GM21360 (cell line): ENCODE measurements around the gene C2.
"Not testable (repeated sequence)": the region's sequence is repeated elsewhere in the genome, so short reads cannot be mapped to it uniquely, and the experiment has no call there.

Experiments used
- ATAC-seq: cut with Tn5 transposase; IDR thresholded peaks from one replicate; pipeline ENCODE4 v1.9.1; 2021; ENCODE audit warnings: mild to moderate bottlenecking, moderate library complexity; ENCODE audit not compliant: unreplicated experiment

The C2 gene

DNA sequence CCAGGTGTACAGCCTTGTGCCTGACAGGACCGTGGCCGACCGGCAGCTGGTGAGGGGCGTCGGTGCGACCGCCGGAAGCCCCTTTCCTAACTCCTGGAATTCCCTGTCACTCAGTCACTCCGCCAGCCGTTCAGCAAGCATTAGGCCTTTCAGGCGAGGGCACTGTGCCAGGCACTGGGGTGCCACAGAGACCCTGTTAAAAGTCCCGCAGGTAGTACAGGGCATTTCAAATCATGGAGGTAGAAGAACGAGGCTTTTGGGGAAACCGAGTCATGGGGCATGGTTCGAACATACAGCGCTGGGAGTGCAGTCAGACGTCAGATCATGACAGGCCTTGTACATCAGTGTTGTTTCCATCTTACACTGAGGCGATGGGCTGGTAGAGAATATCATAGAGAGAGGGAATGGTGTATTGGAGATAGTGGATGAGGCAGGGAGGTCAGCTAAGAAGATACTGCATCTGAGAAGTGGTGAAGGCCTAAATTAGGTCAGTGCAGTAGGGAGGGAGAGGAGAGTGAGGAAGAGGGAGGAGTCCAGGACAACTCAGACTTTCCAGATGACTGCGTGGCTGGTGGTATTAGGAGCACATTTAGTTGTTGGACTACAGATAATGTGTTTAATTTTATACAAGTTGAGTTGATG is 45.3 kb downstream of the C2 start:
- no peak for ATAC-seq

DNA sequence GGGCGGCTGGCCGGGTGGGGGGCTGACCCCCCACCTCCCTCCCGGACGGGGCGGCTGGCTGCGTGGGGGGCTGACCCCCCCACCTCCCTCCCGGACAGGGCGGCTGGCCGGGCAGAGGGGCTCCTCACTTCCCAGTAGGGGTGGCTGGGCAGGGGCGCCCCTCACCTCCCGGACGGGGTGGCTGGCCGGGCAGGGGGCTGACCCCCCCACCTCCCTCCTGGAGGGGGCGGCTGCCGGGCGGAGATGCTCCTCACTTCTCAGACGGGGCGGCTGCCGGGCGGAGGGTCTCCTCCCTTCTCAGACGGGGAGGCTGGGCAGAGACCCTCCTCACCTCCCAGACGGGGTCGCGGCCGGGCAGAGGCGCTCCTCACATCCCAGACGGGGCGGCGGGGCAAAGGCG is 48.5 kb downstream of the C2 start:
- ATAC-seq, result not testable (repeated sequence)

DNA sequence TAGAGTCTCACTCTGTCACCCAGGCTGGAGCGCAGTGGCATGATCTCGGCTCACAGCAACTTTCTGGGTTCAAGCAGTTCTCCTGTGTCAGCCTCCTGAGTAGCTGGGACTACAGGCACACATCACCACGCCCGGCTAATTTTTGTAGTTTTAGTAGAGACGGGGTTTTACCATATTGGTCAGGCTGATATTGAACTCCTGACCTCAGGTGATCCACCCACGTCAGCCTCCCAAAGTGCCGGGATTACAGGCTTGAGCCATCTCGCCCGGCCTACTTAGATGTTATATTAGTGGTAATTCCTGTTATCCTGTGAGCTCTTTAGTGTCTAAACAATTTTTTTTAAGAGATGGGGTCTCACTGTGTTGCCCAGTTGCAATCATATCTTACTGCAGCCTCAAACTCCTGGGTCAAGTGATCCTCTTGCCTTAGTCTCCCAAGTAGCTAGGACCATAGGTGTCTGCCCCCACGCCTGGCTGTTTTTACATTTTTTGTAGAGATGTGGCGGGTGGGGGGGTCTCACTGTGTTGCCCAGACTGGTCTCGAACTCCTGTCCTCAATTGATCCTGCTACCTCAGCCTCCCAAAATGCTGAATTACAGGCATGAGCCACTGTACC is 50.4 kb downstream of the C2 start:
- no peak for ATAC-seq

DNA sequence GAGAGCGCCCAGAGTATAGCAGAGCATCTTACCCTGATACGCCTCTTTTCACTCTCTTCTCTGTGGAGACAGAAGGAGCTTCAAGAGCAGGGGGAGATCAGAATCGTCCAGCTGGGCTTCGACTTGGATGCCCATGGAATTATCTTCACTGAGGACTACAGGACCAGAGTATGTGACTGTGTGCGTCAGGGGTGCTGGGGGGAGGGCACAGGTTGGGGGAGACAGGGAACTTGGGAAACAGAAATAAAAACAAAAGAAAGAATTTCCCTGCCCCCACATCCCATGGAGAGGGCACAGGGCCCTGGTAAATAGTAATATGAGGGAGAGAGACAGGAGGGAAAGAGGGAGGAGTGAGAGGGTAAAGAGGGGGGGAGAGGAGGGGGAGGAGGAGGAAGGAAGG is 51.3 kb downstream of the C2 start:
- ATAC-seq, result no peak

DNA sequence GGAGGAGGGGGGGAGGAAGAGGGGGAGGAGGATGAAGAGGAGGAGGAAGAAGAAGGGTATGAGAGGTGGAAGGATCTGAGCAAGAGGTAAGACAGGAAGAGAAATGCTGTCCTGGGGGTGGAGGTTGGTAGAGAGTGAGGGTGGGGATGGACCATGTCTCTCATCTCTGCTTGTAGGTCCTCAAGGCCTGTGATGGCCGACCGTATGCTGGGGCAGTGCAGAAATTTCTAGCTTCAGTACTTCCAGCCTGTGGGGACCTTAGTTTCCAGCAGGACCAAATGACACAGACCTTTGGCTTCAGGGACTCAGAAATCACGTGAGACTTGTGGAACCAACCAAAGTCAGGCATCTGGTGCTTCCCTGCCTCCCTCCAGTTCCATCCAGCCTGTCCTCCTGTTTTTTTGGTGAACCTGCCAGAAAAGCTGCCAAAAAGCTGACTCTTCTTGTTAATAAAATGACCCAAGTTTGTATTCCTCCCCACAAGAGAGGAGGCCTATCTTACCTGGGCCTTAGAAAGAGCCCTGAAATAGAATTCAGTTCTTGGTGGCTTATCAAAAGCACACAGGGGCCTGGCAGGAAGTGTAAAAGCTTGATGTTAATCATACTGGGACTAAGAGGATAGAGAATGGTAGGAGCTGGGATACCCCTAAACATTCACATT is 51.9 kb downstream of the C2 start:
- ATAC-seq, result no peak

DNA sequence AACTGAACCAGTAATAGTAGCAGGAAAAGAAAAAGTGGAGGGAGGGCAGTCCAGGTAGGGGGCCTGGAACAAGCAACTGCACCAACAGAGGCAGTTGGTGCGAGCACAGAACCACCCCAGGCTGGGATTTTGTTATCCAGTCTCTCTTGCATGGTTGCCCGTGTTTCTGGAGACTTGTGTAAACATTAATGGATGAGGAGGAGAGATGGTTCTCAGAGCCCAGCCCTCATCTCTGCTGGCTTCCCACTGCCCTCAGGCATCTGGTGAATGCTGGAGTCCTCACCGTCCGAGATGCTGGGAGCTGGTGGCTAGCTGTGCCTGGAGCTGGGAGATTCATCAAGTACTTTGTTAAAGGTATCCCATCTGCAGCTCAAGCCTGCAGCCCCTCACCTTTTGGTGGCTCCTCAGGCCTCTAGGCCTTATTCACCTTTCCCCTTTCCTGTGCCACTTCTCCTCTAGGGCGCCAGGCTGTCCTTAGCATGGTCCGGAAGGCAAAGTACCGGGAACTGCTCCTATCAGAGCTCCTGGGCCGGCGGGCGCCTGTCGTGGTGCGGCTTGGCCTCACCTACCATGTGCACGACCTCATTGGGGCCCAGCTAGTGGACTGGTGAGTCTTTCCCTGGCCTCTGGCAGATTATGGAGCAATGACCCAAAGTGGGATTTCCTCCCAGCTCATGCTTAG is 52.8 kb downstream of the C2 start:
- ATAC-seq, result not testable (repeated sequence)

DNA sequence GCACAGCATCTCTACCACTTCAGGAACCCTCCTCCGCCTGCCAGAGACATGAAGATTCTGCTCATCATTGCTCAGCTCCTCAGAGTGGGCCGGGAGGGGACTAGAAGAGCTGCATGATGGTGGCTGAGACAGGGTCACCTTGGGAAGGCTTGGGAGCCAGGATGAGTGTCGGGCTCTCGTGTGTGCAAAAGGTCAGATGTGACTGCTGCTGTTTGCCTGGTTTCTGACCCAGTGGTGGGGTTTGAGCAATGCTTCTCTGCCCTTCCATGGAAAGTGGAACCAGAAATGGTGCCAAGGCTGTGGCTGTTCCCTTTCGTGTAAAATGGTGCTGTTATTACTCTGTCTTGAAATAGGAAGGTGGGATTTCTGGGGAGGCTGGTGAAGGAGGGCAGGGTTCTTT is 53.5 kb downstream of the C2 start:
- not testable (repeated sequence) for ATAC-seq

DNA sequence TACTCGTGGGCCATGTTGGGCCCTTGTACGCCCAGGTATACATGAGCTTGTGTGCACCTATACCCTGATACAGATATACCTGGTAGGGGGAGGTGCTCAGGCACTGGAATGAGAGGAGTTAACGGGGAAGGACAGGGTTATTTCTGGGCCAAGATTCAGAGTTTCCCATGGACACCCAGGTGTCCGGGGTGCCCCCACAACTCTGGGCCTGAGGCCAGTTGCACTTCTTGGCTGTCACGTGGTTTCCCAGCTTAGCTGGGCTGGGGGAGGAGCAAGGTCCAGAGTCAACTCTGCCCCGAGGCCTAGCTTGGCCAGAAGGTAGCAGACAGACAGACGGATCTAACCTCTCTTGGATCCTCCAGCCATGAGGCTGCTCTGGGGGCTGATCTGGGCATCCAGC is 54.2 kb downstream of the C2 start, which contains the start of gene C4A:
Gene C4A (plus strand): TSS at position 314 of the 400 bp plus-strand sequence. CDS start 51 bp downstream, at position 365.
- not testable (repeated sequence) for ATAC-seq

DNA sequence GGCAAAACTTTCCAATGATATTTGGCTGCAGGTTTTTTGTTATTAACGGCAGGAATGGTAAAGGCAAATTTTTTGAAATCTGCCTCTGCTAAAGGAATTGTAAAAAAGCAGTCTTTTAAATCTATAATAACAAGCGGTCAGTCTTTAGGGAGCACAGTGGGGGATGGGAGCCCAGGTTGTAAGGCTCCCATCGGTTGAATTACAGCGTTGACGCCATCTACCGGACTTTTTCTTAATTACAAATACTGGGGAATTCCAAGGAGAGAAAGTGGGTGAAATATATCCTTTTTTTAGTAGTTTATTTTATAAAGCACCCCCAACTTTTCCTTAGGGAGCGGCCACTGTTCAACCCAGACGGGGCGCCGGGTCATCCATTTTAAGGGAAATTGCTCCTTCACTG is 61.8 kb downstream of the C2 start:
- not testable (repeated sequence) for ATAC-seq

DNA sequence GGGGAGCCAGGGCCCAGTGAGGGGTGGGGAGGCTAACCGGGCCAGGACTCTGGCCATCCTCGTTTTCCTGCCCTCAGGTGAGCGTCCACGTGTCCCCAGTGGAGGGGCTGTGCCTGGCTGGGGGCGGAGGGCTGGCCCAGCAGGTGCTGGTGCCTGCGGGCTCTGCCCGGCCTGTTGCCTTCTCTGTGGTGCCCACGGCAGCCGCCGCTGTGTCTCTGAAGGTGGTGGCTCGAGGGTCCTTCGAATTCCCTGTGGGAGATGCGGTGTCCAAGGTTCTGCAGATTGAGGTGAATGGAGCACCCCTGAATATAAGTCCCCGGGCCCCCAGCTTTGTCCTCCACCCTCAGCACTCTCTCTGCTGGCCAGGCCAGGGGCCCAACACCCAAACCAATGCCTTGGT is 66.9 kb downstream of the C2 start:
- not testable (repeated sequence) for ATAC-seq
